ENCODE measurements around the gene ADGRL1.
"Not testable (repeated sequence)": the region's sequence is repeated elsewhere in the genome, so short reads cannot be mapped to it uniquely, and the experiment has no call there.

GRCh38 chr19:14208496-14208895, 2.5 kb upstream of the ADGRL1 start:
- TF ChIP-seq EZH2 (IDR thresholded peaks at IDR 0.05; ENCODE audit: low read length, missing control alignments): peak; percentile 40
- not testable (repeated sequence) for TF ChIP-seq CTCF (conservative IDR thresholded peaks at IDR 0.05 in 1 of 2, IDR thresholded peaks at IDR 0.05 in 1 of 2; ENCODE audit: low read depth in 1 of 2, low read length in 2 of 2)
